Mucosa of rectum (tissue), 2 donors: ENCODE measurements around the gene BBS4.

Experiments used
- H3K27ac ChIP-seq, 2 donors: one replicate each; pipeline ENCODE4 v1.7.0; 2013; ENCODE audit warnings: inconsistent platforms in 2 of 2, low read depth in 2 of 2, low read length in 2 of 2
- H3K27me3 ChIP-seq, 2 donors: one replicate each; pipeline ENCODE4 v1.7.0; 2013; ENCODE audit warnings: low read length in 2 of 2; ENCODE audit not compliant: control insufficient read depth in 2 of 2, insufficient read depth in 2 of 2
- H3K36me3 ChIP-seq, 2 donors: one replicate each; pipeline ENCODE4 v1.7.0; 2013; ENCODE audit warnings: low read length in 2 of 2; ENCODE audit not compliant: control insufficient read depth in 2 of 2, insufficient read depth in 2 of 2
- H3K4me1 ChIP-seq, 2 donors: one replicate each; pipeline ENCODE4 v1.7.0; 2013; ENCODE audit warnings: low read length in 2 of 2, mild to moderate bottlenecking in 1 of 2; ENCODE audit not compliant: control insufficient read depth in 2 of 2, insufficient read depth in 2 of 2
- H3K4me3 ChIP-seq, 2 donors: one replicate each; pipeline ENCODE4 v1.7.0; 2013; ENCODE audit warnings: low read length in 2 of 2
- H3K9ac ChIP-seq, 2 donors: one replicate each; pipeline ENCODE4 v1.7.0; 2013; ENCODE audit warnings: low read length in 2 of 2, low read depth in 1 of 2, mild to moderate bottlenecking in 1 of 2
- H3K9me3 ChIP-seq, 2 donors: one replicate each; pipeline ENCODE4 v1.7.0; 2013; ENCODE audit warnings: low read length in 2 of 2; ENCODE audit not compliant: control insufficient read depth in 2 of 2
- donor health status: healthy.
- donor health status: Normal muscosa, but diverticular disease.

BBS4 gene

GRCh38 chr15:72787526-72787925, 101.5 kb downstream of the BBS4 start:
- no peak overlapping the region for H3K27ac ChIP-seq
- no peak overlapping the region for H3K9ac ChIP-seq
- no peaks in the 10 kb centered on the region for H3K9me3 ChIP-seq
- peaks cover 9 to 11% of the 10 kb centered on the region in 2 donors for H3K4me1 ChIP-seq
- no peaks in the 10 kb centered on the region for H3K27me3 ChIP-seq
- H3K36me3 ChIP-seq, result no peaks in the 10 kb centered on the region
- H3K4me3 ChIP-seq, result no peak overlapping the region
